ENCODE measurements around the gene PAK3. TPM values are rescaled to one million over a fixed set of nuclear protein-coding genes. Genes with fewer than 3 reads are reported as not detected.

PAK3 gene
- total and polyA plus RNA-seq, 7 donors: 0.04 to 0.71 (median 0.15) TPM

GRCh38 chrX:111123125-111123524, 27.1 kb downstream of the PAK3 start:
- intact Hi-C loops (cut with DNase I): no loop called here
- H3K4me3 ChIP-seq: no peak overlapping the region
- H3K9me3 ChIP-seq: no peaks in the 10 kb centered on the region
- 73 to 91% (median 90%) methylated on average over 6 of the region's 6 CpGs for WGBS, 3 donors
- no peaks in the 10 kb centered on the region for H3K36me3 ChIP-seq (ENCODE audit: insufficient read depth in 1 of 2, low read depth in 1 of 2)
- no peak for TF ChIP-seq CTCF (IDR thresholded peaks at IDR 0.05)
- no peaks in the 10 kb centered on the region for H3K4me1 ChIP-seq
- no peak for ATAC-seq
- DNase-seq: no peak
- peaks cover 0 to 8% (median 0%) of the 10 kb centered on the region in 3 donors for H3K27me3 ChIP-seq (ENCODE audit: insufficient read depth in 3 of 3, low read length in 2 of 3)
- no peak overlapping the region for H3K27ac ChIP-seq

DNA sequence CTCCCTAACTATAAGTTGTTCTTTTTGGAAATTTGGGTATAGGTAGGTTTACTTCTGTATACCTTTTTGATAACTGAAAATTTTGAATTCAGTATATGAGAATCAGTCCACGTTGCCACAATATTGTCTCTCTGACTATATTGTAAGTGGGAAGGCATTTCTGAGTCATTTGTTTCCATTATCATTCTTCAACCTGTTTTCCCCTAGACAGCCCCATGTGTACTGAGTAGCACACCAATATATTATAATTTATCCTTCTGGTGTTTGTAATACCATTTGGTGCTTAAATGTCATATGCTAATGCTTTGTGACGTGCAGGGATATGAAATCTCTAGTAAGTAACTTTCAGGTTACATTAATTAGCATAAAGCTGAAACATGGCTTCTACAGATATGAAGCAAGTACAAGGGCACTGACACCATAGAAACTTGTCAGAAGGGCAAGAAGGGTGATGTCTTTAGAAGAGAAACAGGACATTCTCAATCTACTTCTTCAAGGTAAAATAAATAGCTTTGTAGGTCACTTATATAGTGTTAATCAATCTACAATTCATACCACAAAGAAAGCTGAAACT, 27.7 kb downstream of the PAK3 start:
- Histone ChIP-seq H3K9me3 (no peaks in the 10 kb centered on the region), H3K4me1 (no peaks in the 10 kb centered on the region), H3K36me3 (ENCODE audit: insufficient read depth in 1 of 2, low read depth in 1 of 2) (no peaks in the 10 kb centered on the region), H3K27me3 (ENCODE audit: insufficient read depth in 3 of 3, low read length in 2 of 3) (peaks cover 0 to 13% (median 0%) of the 10 kb centered on the region in 3 donors), H3K27ac (no peak overlapping the region), H3K4me3 (no peak overlapping the region)
- intact Hi-C loops (cut with DNase I): no loop called here
- TF ChIP-seq CTCF (IDR thresholded peaks at IDR 0.05): no peak
- 51 to 86% (median 84%) methylated on average over 2 of the region's 2 CpGs for WGBS, 3 donors
- ATAC-seq (no peak), DNase-seq (no peak)

GRCh38 chrX:111124418-111124817, 28.4 kb downstream of the PAK3 start:
- Histone ChIP-seq H3K27ac (no peak overlapping the region), H3K4me1 (no peaks in the 10 kb centered on the region), H3K36me3 (ENCODE audit: insufficient read depth in 1 of 2, low read depth in 1 of 2) (no peaks in the 10 kb centered on the region), H3K4me3 (no peak overlapping the region), H3K27me3 (ENCODE audit: insufficient read depth in 3 of 3, low read length in 2 of 3) (peaks cover 0 to 20% (median 0%) of the 10 kb centered on the region in 3 donors), H3K9me3 (no peaks in the 10 kb centered on the region)
- TF ChIP-seq CTCF (IDR thresholded peaks at IDR 0.05): no peak
- no peak for ATAC-seq
- intact Hi-C loops (cut with DNase I): no loop called here
- no peak for DNase-seq
- 54 to 89% (median 67%) methylated on average over 2 of the region's 2 CpGs for WGBS, 3 donors

- H3K4me1 ChIP-seq: no peaks in the 10 kb centered on the region
- ATAC-seq: no peak
- intact Hi-C loops (cut with DNase I): no loop called here
- H3K27me3 ChIP-seq (ENCODE audit: insufficient read depth in 3 of 3, low read length in 2 of 3): peaks cover 0 to 23% (median 0%) of the 10 kb centered on the region in 3 donors
- no peak for TF ChIP-seq CTCF (IDR thresholded peaks at IDR 0.05)
- H3K9me3 ChIP-seq: no peaks in the 10 kb centered on the region
- no peaks in the 10 kb centered on the region for H3K36me3 ChIP-seq (ENCODE audit: insufficient read depth in 1 of 2, low read depth in 1 of 2)
- DNase-seq: no peak
- no peak overlapping the region for H3K27ac ChIP-seq
- H3K4me3 ChIP-seq: no peak overlapping the region
Observed at GRCh38 chrX:111127038-111127437, 31.0 kb downstream of the PAK3 start.

DNA sequence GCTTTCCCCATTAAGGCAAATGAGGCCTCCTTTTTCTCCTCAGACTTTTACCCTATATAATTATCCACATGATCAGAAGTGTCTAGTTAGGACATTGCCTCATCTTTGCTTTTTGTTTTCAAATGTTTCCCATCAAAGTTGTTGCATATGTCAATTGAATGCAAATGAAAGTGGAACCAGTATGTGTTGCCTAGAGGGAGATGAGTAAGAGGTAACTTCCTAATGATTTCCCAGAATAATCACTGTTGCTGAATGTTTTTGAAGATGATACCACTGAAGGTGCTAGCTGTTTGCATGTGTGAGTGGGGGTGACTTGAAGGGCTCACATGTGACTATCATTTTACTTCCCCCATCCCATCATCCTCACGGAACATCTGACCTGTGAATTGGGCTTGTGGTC, 33.9 kb downstream of the PAK3 start:
- Histone ChIP-seq H3K4me3 (no peak overlapping the region), H3K27me3 (ENCODE audit: insufficient read depth in 3 of 3, low read length in 2 of 3) (peaks cover 0 to 28% (median 0%) of the 10 kb centered on the region in 3 donors), H3K27ac (no peak overlapping the region), H3K9me3 (no peaks in the 10 kb centered on the region), H3K4me1 (no peaks in the 10 kb centered on the region), H3K36me3 (ENCODE audit: insufficient read depth in 1 of 2, low read depth in 1 of 2) (no peaks in the 10 kb centered on the region)
- 86 to 100% (median 94%) methylated on average over 1 of the region's 1 CpG for WGBS, 3 donors
- intact Hi-C loops (cut with DNase I): no loop called here
- no peak for TF ChIP-seq CTCF (IDR thresholded peaks at IDR 0.05)
- no peak for ATAC-seq
- no peak for DNase-seq
